MG63 (cell line): ENCODE results near the gene HYKK. TPM values are rescaled to one million over a fixed set of nuclear protein-coding genes. Genes with fewer than 3 reads are reported as not detected.

ENCODE experiments used
- DNase-seq: peaks from one replicate; pipeline ENCODE4 v3.0.0-alpha.2; 2020
- H3K27me3 ChIP-seq: fragments of 250-450 bp; sonication (Bioruptor Pico); 2 replicates; pipeline ENCODE4 v1.5.1; 2020; ENCODE audit warnings: mild to moderate bottlenecking, moderate library complexity
- H3K36me3 ChIP-seq: fragments of 250-450 bp; sonication (Bioruptor Pico); 2 replicates; pipeline ENCODE4 v1.5.1; 2020; ENCODE audit warnings: mild to moderate bottlenecking, moderate library complexity
- H3K4me3 ChIP-seq: fragments of 250-450 bp; sonication (Bioruptor Pico); 2 replicates; pipeline ENCODE4 v1.5.1; 2020; ENCODE audit warnings: mild to moderate bottlenecking, moderate library complexity
- H3K9me3 ChIP-seq: fragments of 250-450 bp; sonication (Bioruptor Pico); 2 replicates; pipeline ENCODE4 v1.5.1; 2020; ENCODE audit warnings: mild to moderate bottlenecking, moderate library complexity
- total RNA-seq: library from RNA; depleted of rRNA; stranded (reverse); fragments of >200 nt; shearing (Covaris generic); gene quantifications from 2 replicates; pipeline ENCODE4 v1.2.3, GENCODE V29; 2014; ENCODE audit warnings: low replicate concordance; rRNA removed

Gene HYKK
- total RNA-seq, 1 experiment from 2014 or later, result 13.8 TPM

- H3K9me3 ChIP-seq, result no peaks in the 10 kb centered on the region
- peak; percentile 91 for DNase-seq
- H3K36me3 ChIP-seq, result no peaks in the 10 kb centered on the region
- peaks cover 49% of the 10 kb centered on the region for H3K27me3 ChIP-seq
- peak within 1 kb of the TSS; percentile 46 for H3K4me3 ChIP-seq
Observed at GRCh38 chr15:78565097-78565950, 57.9 kb downstream of the HYKK start, which contains the start of gene CHRNA5. CHRNA5 (plus strand) TSS chr15:78565520; CDS start chr15:78565720, 200 bp downstream.

DNA sequence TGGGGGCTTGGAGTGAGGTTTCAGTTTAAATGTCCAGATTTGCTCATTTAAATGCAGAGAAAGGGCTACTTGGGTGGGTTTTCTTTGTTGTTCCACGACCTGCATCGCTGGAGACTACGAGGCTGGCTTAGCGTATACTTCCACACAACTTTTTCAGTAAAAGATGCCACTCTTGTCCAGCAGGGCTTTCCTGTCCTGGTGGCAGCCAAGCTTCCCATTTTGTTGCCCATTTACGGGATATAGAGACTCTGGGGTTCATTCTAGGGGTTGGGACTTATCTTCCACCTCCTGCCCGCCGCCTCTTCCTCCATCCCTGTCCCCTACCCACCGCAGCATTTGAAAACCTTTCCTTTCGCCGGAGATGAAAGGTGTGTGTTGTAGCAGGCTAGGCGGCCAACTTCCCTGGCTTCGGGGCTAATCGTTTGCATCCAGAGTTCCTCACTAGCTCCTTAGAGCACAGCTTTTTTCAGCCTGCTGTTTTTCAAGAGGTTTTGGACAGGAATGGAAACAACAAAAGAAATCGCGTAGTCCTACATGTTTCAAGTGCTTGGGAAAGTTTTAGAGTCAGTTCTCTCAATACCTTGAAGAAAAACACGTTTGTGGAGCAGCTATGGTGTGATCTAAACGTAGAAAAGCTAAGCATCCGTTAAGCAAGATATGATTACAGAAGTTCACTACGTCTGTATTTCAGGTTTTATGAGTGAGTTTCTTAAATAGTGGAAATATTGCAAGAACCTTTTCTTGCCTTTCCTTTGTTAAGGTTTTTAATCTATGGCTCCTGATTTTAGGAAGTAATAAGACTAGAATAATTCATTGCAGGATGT, 58.8 kb downstream of the HYKK start:
- DNase-seq, result no peak
- Histone ChIP-seq H3K9me3 (no peaks in the 10 kb centered on the region), H3K36me3 (no peaks in the 10 kb centered on the region), H3K4me3 (peak overlapping the region; percentile 46), H3K27me3 (peaks cover 56% of the 10 kb centered on the region)

GRCh38 chr15:78567531-78567930, 60.2 kb downstream of the HYKK start:
- no peaks in the 10 kb centered on the region for H3K9me3 ChIP-seq
- peaks cover 69% of the 10 kb centered on the region for H3K27me3 ChIP-seq
- DNase-seq, result no peak
- H3K36me3 ChIP-seq, result no peaks in the 10 kb centered on the region
- H3K4me3 ChIP-seq, result no peak overlapping the region

- Histone ChIP-seq H3K9me3 (no peaks in the 10 kb centered on the region), H3K27me3 (peaks cover 86% of the 10 kb centered on the region), H3K36me3 (no peaks in the 10 kb centered on the region), H3K4me3 (no peak overlapping the region)
- DNase-seq, result no peak
Observed at GRCh38 chr15:78570710-78571109, 63.3 kb downstream of the HYKK start.

DNA sequence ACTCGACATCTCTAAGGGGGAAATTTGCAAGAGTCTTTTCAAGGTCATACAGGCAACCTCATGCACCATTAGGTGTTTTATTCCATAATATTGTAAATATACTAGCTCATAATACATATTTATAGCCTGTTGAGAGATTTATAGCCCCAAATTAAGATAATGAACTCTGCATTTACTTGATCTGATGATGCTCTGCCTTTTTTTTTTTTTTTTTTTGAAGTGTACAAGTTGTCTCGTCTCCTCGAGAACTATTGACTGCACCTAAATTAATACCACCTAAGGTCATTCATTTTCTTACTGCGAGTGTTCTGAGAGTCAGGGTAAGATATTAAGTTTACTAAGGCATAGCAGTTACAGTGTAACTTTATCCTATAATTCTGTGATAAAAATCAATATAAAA, 64.0 kb downstream of the HYKK start:
- H3K36me3 ChIP-seq, result no peaks in the 10 kb centered on the region
- no peak overlapping the region for H3K4me3 ChIP-seq
- H3K27me3 ChIP-seq, result peaks cover 86% of the 10 kb centered on the region
- no peak for DNase-seq
- no peaks in the 10 kb centered on the region for H3K9me3 ChIP-seq

DNA sequence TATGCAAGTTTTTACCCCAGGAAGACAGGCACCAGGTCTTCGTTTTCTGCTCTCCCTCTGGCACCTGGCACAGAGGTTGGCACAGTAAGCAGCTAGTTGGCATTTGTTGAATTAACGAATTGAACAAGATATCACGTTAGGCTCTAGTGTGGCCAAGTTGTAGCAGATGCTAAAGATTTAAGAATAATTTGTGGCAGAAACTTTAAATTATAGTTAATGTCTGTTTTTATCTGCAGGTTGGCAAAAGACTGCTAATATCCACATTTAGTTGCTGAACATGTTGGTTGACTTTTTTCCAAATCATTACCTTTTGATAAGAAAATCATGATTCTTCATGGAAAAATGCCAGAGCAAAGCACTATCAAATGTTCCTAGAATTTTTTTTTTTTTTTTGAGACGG, 66.0 kb downstream of the HYKK start:
- Histone ChIP-seq H3K27me3 (peaks cover 74% of the 10 kb centered on the region), H3K4me3 (no peak overlapping the region), H3K36me3 (no peaks in the 10 kb centered on the region), H3K9me3 (no peaks in the 10 kb centered on the region)
- no peak for DNase-seq

DNA sequence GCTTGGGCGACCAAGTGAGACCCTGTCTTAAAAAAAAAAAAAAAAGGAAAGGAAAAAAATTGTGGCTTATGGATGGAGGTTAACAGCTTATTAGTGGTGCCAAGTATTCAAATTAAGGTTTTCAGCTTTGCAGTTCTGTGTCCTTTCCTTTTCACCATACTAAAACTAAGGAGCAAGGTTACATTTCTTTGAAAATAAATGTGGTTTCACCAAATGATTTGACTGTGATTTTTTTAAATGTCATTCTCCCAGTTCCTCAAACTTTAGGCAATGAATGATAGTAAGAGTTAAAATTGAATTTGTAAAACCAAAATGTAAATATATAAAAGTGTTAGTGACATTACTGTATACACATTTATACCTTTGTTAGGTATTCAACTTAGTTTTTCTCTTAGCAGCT, 67.6 kb downstream of the HYKK start:
- H3K36me3 ChIP-seq, result no peaks in the 10 kb centered on the region
- H3K9me3 ChIP-seq, result no peaks in the 10 kb centered on the region
- H3K4me3 ChIP-seq, result no peak overlapping the region
- DNase-seq, result no peak
- H3K27me3 ChIP-seq, result peaks cover 70% of the 10 kb centered on the region

Other genes with a start within 250 kb of the HYKK start
- not detected in 2 replicates for gene DNAJA4, start 243.0 kb upstream of the HYKK start, total RNA-seq
- 188 and 259 TPM in 2 replicates for gene SKIC8, start 208.0 kb upstream of the HYKK start, total RNA-seq
- not detected in 2 replicates for gene CRABP1, start 167.2 kb upstream of the HYKK start, total RNA-seq
- gene IREB2, start 69.4 kb upstream of the HYKK start, total RNA-seq, result 13.2 and 15.1 TPM in 2 replicates
- 543 and 804 TPM in 2 replicates for gene PSMA4, start 32.9 kb downstream of the HYKK start, total RNA-seq
- 3.1 and 3.9 TPM in 2 replicates for gene CHRNA5, start 57.9 kb downstream of the HYKK start, total RNA-seq
- not detected in 2 replicates for gene CHRNA3, start 113.4 kb downstream of the HYKK start, total RNA-seq
- not detected in 2 replicates for gene CHRNB4, start 133.6 kb downstream of the HYKK start, total RNA-seq